Measurements from ENCODE around the gene LRRC8B. TPM values are rescaled to one million over a fixed set of nuclear protein-coding genes. Genes with fewer than 3 reads are reported as not detected.
"Not testable (repeated sequence)": the region's sequence is repeated elsewhere in the genome, so short reads cannot be mapped to it uniquely, and the experiment has no call there.

Gene LRRC8B
- polyA plus RNA-seq, 2 of the 4 experiments (the other 2 are of a cell fraction): 3.2 to 10.3 TPM

DNA sequence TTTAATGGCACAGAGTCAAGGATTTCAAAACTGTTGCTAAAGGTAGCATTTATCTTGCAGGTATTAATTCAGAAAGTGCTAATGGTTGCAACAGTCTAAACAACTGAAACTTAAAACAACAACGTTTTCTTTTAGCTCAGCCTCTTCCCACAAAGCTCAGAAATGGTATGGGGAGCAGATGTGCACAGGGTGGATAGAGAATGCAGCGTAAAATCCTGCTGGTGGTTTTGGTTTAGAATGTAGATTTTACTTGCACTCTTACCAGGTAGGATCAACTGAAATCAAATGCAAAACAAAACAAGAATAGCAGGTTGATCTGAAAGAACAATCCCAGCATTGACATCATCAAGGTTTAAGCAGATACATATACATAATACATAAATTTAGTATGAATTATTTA is 104.5 kb downstream of the LRRC8B start:
- H3K9me3 ChIP-seq: no peaks in the 10 kb centered on the region
- FAIRE-seq: no peak

GRCh38 chr1:89629600-89629999 is 105.0 kb downstream of the LRRC8B start:
- POLR2A ChIA-PET; H3K4me3 ChIP-seq; H3K9me3 ChIP-seq; ATAC-seq; FAIRE-seq; H3K4me1 ChIP-seq; DNase-seq (ENCODE audit: low read depth in 1 of 2, low spot score in 1 of 2); H3K27ac ChIP-seq; H3K4me2 ChIP-seq: not testable (repeated sequence)
- CTCF ChIA-PET: interaction anchor here (1.3 to 7.5 kb wide), 3 partner anchors 13 to 133 kb away, joined by 5 to 64 read pairs (median 12); no protein-coding TSS in a partner anchor
- 100% methylated on average over 2 of the region's 2 CpGs for WGBS (ENCODE audit: missing lambda C conversion rate)

More for the DNA sequence above, 104.5 kb downstream of the LRRC8B start:
- no peak for DNase-seq (ENCODE audit: low read depth in 1 of 2, low spot score in 1 of 2)
- Histone ChIP-seq H3K4me2 (no peak overlapping the region), H3K4me3 (no peak overlapping the region), H3K27ac (no peak overlapping the region), H3K4me1 (peaks cover 5% of the 10 kb centered on the region; the same call in 1 of the 3 replicates)
- POLR2A ChIA-PET: no interaction called here
- 53% methylated on average over 2 of the region's 2 CpGs for WGBS (ENCODE audit: missing lambda C conversion rate)
- ATAC-seq: no peak
- CTCF ChIA-PET: interaction anchor here (1.3 to 2.7 kb wide), 2 partner anchors 12 to 134 kb away, joined by 5 to 12 read pairs; no protein-coding TSS in a partner anchor
- TF ChIP-seq FOXS1 (CRISPR knock-in tag; IDR thresholded peaks at IDR 0.05): no peak
- TF ChIP-seq NFE2L2 (conservative IDR thresholded peaks at IDR 0.05; ENCODE audit: low read length): no peak
- TF ChIP-seq, protein P1, sequence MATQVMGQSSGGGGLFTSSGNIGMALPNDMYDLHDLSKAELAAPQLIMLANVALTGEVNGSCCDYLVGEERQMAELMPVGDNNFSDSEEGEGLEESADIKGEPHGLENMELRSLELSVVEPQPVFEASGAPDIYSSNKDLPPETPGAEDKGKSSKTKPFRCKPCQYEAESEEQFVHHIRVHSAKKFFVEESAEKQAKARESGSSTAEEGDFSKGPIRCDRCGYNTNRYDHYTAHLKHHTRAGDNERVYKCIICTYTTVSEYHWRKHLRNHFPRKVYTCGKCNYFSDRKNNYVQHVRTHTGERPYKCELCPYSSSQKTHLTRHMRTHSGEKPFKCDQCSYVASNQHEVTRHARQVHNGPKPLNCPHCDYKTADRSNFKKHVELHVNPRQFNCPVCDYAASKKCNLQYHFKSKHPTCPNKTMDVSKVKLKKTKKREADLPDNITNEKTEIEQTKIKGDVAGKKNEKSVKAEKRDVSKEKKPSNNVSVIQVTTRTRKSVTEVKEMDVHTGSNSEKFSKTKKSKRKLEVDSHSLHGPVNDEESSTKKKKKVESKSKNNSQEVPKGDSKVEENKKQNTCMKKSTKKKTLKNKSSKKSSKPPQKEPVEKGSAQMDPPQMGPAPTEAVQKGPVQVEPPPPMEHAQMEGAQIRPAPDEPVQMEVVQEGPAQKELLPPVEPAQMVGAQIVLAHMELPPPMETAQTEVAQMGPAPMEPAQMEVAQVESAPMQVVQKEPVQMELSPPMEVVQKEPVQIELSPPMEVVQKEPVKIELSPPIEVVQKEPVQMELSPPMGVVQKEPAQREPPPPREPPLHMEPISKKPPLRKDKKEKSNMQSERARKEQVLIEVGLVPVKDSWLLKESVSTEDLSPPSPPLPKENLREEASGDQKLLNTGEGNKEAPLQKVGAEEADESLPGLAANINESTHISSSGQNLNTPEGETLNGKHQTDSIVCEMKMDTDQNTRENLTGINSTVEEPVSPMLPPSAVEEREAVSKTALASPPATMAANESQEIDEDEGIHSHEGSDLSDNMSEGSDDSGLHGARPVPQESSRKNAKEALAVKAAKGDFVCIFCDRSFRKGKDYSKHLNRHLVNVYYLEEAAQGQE (IDR thresholded peaks at IDR 0.05): no peak
- TF ChIP-seq RAD21 (conservative IDR thresholded peaks at IDR 0.05 in 1 of 2, IDR thresholded peaks at IDR 0.05 in 1 of 2): no peak
- no peak for TF ChIP-seq KDM1A (IDR thresholded peaks at IDR 0.05; ENCODE audit: low read depth)
- no peak for TF ChIP-seq HOXA7 (CRISPR knock-in tag; IDR thresholded peaks at IDR 0.05)
- no peak for TF ChIP-seq RNF2 (IDR thresholded peaks at IDR 0.05; ENCODE audit: borderline replicate concordance, low read depth)
- TF ChIP-seq ESRRA (IDR thresholded peaks at IDR 0.05; ENCODE audit: borderline replicate concordance, low read length): no peak
- TF ChIP-seq, protein P2, sequence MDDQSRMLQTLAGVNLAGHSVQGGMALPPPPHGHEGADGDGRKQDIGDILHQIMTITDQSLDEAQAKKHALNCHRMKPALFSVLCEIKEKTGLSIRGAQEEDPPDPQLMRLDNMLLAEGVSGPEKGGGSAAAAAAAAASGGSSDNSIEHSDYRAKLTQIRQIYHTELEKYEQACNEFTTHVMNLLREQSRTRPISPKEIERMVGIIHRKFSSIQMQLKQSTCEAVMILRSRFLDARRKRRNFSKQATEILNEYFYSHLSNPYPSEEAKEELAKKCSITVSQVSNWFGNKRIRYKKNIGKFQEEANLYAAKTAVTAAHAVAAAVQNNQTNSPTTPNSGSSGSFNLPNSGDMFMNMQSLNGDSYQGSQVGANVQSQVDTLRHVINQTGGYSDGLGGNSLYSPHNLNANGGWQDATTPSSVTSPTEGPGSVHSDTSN (IDR thresholded peaks at IDR 0.05): no peak
- TF ChIP-seq JUNB (IDR thresholded peaks at IDR 0.05): no peak
- TF ChIP-seq POLR2A (IDR thresholded peaks at IDR 0.05; ENCODE audit: low read length): no peak
- TF ChIP-seq, protein P3, sequence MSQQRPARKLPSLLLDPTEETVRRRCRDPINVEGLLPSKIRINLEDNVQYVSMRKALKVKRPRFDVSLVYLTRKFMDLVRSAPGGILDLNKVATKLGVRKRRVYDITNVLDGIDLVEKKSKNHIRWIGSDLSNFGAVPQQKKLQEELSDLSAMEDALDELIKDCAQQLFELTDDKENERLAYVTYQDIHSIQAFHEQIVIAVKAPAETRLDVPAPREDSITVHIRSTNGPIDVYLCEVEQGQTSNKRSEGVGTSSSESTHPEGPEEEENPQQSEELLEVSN (IDR thresholded peaks at IDR 0.05; ENCODE audit: borderline replicate concordance, low read depth): no peak
- TF ChIP-seq RFX5 (IDR thresholded peaks at IDR 0.05): no peak
- TF ChIP-seq NPAS2 (CRISPR knock-in tag; IDR thresholded peaks at IDR 0.05; ENCODE audit: borderline replicate concordance): no peak
- TF ChIP-seq JUN (IDR thresholded peaks at IDR 0.05): no peak
- TF ChIP-seq POLR2AphosphoS2 (conservative IDR thresholded peaks at IDR 0.05; ENCODE audit: low read length): no peak
- no peak for TF ChIP-seq HOXB5 (CRISPR knock-in tag; IDR thresholded peaks at IDR 0.05)

GRCh38 chr1:89630048-89630447 is 105.4 kb downstream of the LRRC8B start:
- CTCF ChIA-PET: interaction anchor here (1.3 to 7.5 kb wide), 2 partner anchors 13 to 133 kb away, joined by 5 to 64 read pairs; no protein-coding TSS in a partner anchor
- no peak for TF ChIP-seq CHD2 (IDR thresholded peaks at IDR 0.05; ENCODE audit: low read length, partially characterized antibody)
- no peak for TF ChIP-seq FOSL2 (IDR thresholded peaks at IDR 0.05)
- no peak for TF ChIP-seq FOSL2 (CRISPR knock-in tag; IDR thresholded peaks at IDR 0.05)
- TF ChIP-seq ZC3H11A (IDR thresholded peaks at IDR 0.05): no peak
- TF ChIP-seq CHD4 (IDR thresholded peaks at IDR 0.05; ENCODE audit: borderline replicate concordance): no peak
- TF ChIP-seq MAZ (IDR thresholded peaks at IDR 0.05; ENCODE audit: borderline replicate concordance, low read depth, low read length): no peak
- no peak for TF ChIP-seq RFX5 (IDR thresholded peaks at IDR 0.05)
- TF ChIP-seq JUNB (IDR thresholded peaks at IDR 0.05): no peak
- TF ChIP-seq HES2 (IDR thresholded peaks at IDR 0.05): no peak
- TF ChIP-seq PHF8 (IDR thresholded peaks at IDR 0.05; ENCODE audit: borderline replicate concordance, low read depth): no peak
- peaks cover 11% of the 10 kb centered on the region for H3K4me1 ChIP-seq
- H3K27ac ChIP-seq: no peak overlapping the region
- H3K9me3 ChIP-seq: no peaks in the 10 kb centered on the region
- WGBS (ENCODE audit: missing lambda C conversion rate): 88% methylated on average over 3 of the region's 3 CpGs
- no peak overlapping the region for H3K4me3 ChIP-seq
- DNase-seq (ENCODE audit: low read depth in 1 of 2, low spot score in 1 of 2) (no peak), ATAC-seq (no peak), FAIRE-seq (no peak)
- POLR2A ChIA-PET: no interaction called here
- H3K4me2 ChIP-seq: no peak overlapping the region

Measured in A549 (cell line).